NCI-H1092 treated with DMSO at 0.1 percent for 48 hours (cell line): ENCODE results near the gene EPHA1.

Experiments used
- DNase-seq: peaks from one replicate; lab custom pipeline; 2025; lab: John Stamatoyannopoulos, UW

Gene EPHA1

DNA sequence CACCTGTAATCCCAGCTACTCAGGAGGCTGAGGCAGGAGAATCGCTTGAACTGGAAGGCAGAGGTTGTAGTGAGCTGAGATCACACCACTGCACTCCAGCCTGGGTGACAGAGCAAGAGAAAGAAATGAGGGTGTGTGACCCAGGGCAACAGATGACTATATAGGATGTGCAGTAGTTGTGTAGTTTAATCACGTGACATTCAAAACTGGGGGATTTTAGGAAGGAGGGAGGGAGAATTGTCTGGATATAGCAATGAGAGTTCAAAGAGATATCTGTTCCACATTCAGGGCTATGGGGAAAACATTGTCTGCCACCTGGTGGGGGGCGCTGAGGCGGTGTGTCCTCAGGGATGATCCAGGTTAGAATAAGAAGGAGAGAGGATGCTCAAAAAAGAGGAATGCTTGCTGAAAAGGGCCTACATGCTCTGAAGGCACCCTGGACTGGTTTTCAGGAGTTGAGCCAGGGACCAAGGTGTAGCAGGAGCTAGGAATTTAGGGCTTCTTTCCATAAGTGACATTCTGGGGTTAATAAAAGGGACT is 35.3 kb downstream of the EPHA1 start:
- DNase-seq = no peak

DNA sequence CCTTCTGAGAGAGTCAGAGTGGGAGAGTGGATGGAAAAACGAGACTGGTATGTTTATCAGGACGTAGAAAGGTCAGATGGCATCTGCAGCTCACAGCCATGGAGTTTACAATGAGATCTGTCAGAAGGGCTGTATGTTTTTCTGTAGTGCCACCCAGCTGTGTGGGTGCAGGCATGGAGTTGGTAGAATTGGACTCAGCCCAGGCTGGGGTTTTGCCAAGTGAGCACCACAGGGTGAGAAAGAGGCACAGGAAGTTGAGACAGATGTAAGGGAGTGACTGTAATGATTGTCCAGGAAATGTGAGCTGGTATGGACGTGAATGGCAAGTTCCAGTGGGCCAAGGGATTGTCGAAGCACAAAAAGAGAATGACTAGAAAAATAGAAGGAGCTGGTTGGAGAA is 36.6 kb downstream of the EPHA1 start:
- peak; percentile 56 for DNase-seq

DNA sequence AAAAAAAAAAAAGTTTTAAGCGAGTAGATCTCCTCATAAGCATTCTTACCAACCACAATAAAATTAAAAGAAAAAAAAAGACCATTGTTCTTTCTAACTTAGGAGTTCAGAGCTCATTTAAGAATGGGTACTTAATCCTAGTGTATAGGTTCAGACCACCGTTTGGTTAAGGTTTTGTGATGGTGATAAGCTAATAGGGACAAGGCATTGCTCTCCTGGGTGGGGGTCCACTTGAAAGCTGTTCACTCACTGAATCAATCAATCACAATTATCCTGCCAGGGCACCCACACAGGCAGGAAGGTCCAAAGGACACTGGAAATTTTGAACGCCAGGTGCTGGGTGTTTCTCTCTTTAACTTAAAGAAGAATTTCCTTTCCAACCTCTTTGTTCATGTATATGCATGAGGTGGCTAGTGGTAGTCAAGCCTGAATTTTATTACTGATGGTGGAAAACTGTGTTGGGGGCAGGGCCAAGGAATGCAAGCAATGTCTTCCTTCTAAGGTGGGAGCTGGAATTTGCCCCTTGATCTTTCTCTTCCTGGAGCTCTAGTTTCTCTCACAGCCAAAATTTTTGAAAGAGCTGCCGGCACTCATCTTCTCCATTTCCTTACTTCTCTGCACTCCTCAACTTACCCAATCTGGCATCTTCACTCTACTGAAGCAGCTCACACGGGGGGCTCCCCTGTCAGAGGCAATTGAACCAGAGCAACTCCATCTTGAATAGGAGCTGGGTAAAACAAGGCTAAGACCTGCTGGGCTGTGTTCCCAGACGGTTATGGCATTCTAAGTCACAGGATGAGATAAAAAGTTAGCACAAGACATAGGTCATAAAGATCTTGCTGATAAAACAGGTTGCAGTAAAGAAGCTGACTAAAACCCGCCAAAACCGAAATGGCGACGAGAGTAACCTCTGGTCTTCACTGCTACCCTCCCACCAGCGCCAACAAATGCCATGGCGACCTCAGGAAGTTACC is 38.7 kb downstream of the EPHA1 start:
- DNase-seq = no peak

DNA sequence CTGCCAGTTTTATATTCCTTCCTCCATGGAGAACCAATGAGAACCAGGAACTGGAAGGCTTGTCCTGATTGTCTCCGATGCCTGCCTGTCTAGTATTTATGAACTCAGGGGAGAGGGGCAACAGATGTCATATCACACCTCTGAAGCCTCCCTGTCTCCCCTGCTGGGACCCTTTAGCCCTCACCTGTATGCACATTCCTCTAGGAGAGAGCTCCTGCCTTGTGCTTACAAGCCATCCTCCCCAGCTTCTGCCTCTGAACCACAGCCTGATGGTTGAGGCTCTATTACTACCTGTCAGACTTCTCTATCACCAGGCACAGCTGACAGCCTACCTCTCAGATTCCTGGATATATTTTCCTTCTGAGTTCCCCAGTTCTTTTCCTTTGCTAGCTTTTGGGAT is 40.3 kb downstream of the EPHA1 start:
- DNase-seq = no peak

DNA sequence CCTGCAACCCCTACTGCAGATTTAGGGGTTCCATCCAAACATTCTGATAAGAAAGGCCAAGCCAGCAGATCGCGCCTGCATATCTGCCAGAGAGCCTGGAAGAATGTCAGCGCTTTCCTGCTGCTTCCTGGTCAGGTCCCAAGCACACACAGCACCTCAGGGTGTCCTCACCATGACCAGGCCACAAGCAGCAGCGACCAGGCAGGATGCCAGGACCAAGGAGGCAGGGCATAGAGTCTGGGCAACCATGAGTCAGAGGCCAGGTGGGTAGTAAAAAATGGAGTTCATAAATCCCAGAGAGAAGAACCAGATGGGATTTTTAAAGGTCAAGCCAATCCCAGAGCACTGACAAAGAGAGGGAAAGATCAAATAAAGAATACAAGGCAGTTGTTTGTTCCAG is 40.7 kb downstream of the EPHA1 start:
- no peak for DNase-seq

DNA sequence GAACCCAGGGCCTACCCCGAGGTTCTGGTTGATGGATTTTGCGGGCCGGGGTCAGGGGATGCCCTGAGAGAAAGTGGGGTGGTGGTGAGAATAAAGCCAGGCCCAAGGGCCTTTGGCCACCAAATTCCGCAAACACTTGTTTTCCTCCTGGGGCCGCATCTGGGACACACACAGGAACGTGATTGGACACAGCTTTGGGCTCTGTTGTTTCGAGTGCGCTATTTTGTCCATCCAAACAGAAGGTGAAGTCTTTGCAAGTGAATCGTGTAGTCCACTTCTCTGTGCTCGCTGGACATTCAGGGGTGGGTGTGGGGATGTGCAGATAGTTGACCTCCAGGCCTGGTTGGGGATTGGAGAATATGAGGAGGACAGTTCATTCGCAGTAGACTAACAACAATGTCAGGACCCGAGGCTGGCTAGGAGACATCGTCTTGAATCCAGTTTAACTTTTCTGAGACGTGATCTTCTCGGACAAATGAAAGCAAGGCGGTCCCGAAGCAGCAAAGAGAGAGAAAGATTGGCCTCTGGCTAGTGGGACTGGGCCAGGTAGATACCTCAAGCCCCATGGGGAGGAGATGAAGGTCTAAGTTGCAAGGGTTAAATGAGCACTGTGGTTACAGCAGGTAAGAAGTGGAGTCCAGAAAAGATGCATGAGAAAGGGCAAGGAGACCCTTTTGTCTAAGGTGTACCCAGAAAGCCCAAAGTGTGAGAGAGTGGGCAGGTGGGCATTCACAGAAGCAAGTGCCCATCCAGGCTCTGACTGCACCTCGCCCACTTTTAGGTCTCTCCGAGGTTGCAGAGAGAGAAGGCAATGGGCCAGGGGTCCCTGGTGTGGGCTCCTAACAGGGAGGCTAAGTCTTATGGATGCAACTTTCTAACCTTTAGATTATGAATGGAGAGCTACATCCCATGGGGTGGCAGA is 45.4 kb downstream of the EPHA1 start:
- no peak for DNase-seq

DNA sequence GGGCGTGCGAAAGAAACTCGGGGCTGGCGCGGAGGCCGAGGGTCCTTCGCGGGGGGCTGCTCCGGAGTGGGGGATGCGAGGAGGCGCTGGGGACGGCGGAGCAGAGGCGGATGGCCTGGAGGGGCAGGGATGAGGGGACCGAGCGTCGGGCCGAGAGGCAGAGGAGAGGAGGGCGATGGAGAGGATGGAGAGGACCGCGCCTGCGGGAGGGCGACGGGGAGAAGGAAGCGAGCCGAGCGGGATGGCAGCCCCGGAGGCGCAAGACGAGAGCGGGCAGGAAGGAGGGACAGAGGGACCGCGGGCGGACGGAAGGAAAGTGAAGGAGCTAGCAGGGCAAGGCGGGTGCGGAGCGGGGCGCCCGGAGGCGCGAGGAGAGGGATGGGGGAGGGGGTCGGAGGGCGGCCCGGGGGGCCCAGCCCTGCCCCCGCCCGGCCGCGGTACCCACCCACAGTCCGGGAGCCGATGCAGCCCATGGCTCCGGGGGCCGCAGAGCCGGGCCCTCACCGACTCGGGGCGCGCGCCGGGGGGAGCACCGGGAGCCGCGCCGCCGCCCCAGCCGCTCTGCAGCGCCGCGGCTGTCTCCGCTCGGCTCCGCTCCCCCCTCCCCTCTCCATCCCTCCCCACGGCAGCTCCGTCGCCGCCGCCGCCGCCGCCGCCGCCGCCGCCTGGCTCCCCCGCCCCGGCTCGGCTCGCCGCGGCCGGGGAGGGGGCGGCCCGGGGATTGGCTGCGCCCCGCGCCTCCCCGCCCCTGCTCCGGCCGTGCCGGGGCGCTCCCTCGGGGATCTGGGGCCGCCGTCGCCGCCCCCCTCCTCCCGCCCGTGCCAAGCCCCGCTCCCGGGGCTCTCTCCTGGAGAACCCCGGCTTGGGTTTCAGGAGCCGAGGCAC is 46.3 kb downstream of the EPHA1 start, which contains the start of gene FAM131B:
FAM131B (minus strand) TSS at position 583 of the 885 bp plus-strand sequence; CDS start at position 473, 110 bp downstream.
- DNase-seq = no peak

DNA sequence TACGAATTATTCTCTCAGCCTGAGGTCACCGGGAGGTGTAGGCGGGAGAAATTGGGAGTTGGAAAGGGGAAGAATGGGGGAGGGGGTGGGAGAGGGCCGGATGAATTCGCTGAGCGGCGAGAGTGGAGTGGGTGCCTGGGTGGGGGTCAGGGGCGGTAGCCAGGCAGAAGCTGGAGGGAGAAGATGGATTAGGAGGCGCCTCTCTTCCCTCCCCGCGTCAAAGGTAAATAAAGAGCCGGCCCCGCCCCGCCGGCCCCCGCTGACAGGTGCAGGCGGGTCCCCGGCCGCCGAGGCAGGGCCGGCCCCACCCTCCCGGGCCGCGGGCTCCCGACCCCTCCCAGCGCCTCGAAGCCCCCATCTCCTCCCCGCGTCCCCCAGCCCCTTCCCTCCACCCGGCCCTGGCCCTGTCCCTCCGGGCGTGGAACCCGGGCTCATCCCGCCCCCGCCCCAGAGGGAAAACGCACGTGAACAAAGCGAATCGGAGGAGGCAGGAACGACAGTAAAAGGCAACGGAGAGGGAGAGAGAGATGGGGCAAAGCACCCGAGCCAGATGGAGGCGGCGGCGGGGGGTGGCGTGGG is 47.0 kb downstream of the EPHA1 start:
- DNase-seq = no peak

DNA sequence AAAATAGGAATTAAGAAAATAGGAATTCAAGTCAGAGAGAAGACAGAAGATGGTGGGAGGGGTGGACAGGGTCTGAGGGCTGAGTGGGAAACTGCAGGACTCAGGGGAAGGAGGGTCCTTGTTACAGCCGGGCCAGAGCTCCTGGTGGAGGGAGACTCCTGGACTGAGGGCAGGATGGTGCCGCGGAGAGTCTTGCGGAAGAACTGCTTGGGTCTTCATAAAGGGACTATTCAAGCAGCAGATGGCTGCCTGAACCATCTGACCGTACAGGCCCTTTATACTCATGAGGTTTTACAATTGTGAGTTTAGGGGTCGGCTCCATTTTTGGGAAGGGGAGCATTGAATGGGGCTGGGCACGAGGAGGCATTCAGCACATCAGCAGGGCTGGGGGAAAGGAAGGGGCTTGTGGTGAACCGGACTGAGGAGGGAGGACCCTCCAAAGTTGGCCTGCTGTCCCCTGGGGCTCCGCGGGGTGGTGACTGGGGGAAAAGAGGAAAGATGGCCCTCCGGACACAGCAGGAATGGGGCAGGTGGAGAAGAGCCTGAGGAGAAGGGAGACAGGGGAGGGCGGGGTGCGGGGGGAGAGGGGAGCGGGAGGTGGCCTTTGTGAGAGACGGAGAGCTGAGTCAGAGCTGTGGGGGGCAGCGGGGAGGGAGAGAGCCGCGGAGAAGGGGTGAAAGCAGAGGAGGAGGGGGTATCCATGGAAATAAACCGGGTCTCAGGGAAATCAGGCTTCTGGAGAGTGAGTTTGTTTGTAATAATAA is 47.7 kb downstream of the EPHA1 start:
- peak; percentile 29 for DNase-seq

DNA sequence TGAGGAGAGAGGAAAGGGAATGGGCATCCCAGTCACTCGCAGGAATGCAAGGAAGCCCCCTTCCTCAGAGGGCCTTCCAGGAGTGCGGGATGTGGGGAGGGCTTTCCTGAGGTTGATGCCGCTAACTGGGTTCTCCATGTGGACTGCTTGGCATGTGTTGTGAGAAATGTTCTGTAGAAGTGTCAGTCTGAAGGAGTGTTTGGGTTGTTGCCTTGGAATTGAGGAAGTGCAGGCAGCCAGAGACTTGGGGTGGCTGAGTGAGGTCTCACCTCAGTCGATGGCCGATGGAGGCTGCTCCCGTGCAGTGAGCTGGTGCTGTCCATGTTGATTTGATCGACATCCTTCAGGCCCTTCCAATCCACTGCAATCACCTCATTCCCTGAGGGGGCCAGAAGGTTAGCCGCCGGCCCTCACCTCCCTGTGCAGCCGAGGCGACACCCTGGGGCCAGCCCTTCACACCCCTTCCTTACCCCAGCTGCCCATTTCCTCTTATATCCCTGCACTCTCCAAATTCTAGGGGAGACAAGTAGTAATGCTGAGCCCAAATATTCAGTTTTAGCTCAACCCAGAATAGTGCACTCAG is 48.8 kb downstream of the EPHA1 start:
- no peak for DNase-seq

DNA sequence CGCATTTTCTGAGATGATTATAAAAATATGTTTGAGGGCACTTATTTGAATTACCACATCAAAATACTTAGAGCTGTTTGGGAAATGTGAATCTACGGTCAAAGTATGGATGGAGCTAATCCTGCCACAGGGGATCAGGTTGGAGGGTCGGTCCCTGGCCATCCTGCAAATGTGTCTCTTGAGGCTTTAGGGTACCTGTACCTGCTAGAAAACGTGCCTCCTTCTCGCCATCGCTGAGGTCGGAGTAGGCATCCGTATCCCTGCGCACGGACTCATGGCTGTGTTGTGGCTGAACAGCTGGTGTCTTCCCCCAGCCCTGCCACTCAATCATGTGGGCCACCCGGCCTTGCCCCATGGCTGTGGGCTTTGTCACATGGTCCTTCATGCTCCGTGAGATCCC is 50.0 kb downstream of the EPHA1 start:
- no peak for DNase-seq

DNA sequence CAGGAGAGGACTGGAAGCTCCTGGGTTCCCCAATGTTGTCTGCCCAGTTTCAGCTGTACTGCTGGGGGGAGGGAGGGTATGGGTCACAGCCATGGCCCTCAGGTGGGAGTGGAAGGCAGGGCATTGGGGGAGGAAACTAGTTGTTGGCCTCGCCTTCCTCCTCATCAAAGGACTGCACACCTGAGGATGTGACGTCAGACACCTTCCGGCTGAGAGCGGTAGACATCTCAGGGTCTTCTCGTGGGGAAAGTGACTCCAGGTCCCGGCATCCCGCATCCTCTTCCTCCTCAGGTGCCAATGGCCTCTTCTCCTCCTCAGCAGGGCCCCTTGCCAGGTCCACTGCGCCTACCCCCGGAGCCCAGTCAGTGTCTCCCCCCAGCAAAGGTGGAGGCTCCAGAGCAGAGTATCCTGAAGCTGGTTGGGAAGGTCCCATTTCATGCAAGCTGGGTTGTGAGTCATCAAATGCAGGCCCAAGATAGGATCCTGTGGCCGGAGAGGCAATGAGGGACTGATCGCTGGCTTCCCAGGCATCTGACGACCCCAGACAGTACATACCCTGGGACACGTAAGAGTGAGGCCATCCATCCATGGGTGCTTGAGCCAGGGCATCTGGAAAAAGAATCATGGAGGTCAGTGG is 52.1 kb downstream of the EPHA1 start:
- DNase-seq = no peak

DNA sequence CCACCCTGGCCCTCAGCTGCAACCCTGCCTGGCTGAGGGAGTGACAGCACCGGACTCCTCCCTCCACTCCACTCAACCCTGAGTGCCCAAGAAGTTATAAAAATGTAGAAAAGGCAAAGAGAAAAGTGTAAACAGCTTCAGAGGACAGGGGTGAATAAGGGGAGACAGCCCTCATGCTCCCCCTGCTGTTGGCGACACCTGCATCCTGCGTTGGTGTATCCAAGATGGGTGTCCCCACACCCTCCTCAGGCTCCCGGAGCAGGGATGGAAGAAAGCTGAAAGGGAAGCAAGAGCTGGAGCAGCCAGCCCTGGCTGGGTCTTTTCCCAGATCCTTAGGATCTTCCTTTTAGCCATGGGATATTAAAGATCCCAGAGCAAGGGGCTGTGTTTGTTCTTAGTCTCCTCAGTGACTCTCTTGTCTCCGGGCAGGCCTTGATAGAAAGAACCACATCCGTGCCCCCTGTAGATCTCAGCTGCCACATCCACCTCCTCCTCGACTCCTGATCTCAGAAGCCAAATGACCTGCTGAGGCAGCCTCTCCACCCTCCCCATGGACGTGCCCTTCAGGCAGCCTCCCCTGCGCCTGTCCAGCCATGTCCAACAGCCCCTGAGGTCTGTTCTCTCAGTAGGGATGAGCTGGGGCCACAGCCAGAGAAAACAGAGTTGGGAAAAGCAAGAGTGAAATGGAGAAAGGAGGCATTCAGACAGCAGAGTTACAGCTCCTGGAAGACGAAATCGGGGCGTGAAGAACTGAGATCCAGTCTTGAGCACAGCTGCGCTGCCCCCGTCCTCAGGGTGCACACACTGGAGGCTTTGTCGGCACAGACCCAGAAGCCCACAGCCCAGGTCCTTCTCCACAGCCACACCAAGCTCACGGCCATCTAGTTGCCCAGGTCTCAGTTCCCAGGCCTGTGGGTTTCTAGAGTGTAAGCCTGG is 52.9 kb downstream of the EPHA1 start:
- DNase-seq = no peak

DNA sequence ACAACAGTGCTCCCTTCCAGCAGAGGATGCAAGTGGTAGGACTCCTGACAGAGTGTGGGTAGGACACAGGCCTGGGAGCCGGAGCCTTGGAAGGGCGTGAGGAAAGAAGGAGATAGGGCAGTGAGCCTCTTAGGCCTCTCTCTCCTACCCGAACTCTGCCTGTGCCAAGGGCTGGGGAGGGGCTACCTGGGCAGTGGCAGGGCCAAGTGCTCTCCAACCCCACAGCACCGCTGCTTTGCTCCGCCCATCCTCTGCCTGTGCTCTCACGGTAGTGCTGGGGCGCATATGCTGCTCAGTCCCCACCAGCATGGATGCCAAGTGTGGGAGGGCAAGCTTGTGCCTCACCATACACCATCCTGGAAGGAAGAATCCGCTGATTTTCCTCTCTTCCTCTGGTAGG is 53.7 kb downstream of the EPHA1 start:
- no peak for DNase-seq

DNA sequence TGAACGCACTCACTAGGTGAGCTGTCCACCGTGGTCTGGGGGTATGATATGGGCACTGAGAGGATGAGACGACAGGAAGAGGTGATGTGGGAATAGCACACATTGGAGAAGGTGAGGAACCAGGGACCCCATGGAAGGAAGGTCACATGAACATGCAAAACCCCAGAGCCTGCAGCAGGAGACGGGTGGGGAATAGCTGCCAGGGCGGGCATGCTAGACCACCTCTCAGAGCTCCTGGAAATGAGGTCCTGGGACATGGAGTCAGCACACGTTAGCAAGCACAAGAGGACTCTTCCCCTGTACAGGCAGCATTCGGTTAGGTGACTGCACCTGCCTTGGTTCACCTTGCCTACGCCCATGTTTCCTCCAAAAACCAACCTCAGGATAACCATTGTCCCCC is 54.3 kb downstream of the EPHA1 start:
- DNase-seq = no peak

DNA sequence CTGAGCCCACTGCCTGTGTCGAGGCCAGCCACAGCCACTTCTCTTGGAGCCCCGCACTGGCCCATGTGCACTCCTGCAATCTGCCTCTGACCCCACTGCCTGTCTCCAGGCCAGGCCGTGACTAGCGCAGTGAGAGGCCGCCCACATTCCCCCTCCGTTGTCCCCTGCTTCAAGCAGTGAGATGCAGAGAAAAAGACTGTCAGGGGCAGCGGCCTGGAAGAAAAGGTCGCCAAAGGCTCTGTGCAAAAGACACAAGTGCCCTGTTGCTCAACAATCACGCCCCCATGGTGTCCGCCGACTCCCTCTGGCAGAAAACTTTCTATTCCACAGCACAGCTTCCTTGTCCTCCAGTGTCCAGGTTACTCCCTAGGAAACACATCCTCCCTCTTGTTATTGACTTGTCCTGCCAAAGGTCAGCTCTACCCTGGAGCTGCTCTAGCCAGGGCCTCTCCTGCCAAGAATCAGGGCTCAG is 56.1 kb downstream of the EPHA1 start:
- DNase-seq = no peak

DNA sequence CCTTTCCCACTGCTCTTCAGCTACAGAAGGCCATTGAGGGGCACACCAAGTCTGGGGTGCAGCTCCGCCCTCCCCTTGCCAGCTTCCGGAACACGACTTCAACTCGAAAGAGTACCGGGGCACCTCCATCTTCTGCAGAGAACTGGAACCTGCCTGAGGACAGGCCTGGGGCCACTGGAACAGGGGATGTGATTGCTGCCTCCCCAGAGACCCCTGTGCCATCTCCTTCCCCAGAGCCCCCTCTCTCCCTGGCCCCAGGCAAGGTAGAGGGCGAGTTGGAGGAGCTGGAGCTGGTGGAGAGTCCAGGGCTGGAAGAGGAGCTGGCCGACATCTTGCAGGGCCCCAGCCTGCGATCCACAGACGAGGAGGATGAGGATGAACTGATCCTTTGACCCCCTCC is 57.1 kb downstream of the EPHA1 start:
- DNase-seq = no peak

DNA sequence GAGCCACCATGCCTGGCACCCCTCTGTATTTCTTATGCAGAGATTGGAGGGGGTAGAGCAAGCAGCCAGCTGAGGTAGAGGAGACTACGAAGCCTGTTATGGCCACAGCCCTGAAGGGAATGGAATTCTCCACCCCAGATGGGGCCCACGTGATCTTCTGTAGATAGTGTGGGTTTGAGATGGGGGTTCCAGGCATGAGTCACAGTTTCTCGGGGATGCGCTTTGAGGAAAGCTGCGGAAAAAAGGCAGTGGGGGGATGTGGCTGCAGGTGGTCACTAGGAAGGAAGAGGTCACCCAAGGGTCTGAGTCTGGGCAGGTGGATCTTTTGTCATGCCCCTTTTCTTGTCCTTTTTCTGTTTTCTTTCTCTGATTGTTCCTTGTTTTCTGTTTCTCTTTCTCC is 57.6 kb downstream of the EPHA1 start:
- no peak for DNase-seq
